ENCODE measurements around the gene MS4A15.

Gene MS4A15

GRCh38 chr11:60777106-60777505, 20.4 kb downstream of the MS4A15 start:
- DNase-seq (ENCODE audit: low read depth in 2 of 2): no peak

- DNase-seq (ENCODE audit: low read depth in 2 of 2): no peak
Measured at GRCh38 chr11:60777572-60777971, 20.9 kb downstream of the MS4A15 start.

GRCh38 chr11:60780065-60780464, 23.4 kb downstream of the MS4A15 start:
- no peak for DNase-seq (ENCODE audit: low read depth in 2 of 2)

GRCh38 chr11:60780774-60781173, 24.1 kb downstream of the MS4A15 start:
- no peak for DNase-seq (ENCODE audit: low read depth in 2 of 2)

GRCh38 chr11:60781286-60781980, 24.8 kb downstream of the MS4A15 start:
- no peak for DNase-seq (ENCODE audit: low read depth in 2 of 2)

- DNase-seq (ENCODE audit: low read depth in 2 of 2): no peak
Measured at GRCh38 chr11:60781981-60782316, 25.3 kb downstream of the MS4A15 start.

- no peak for DNase-seq (ENCODE audit: low read depth in 2 of 2)
Measured at GRCh38 chr11:60782393-60783140, 25.9 kb downstream of the MS4A15 start.

GRCh38 chr11:60783141-60783484, 26.4 kb downstream of the MS4A15 start:
- no peak for DNase-seq (ENCODE audit: low read depth in 2 of 2)

- no peak for DNase-seq (ENCODE audit: low read depth in 2 of 2)
Measured at GRCh38 chr11:60783911-60784310, 27.2 kb downstream of the MS4A15 start.

- no peak for DNase-seq (ENCODE audit: low read depth in 2 of 2)
Measured at GRCh38 chr11:60785136-60785535, 28.5 kb downstream of the MS4A15 start, which contains the start of gene MS4A10. MS4A10 (plus strand) TSS chr11:60785333; CDS start chr11:60790336, 5,003 bp downstream.

GRCh38 chr11:60785806-60786361, 29.2 kb downstream of the MS4A15 start:
- DNase-seq (ENCODE audit: low read depth in 2 of 2): no peak

GRCh38 chr11:60786811-60787567, 30.3 kb downstream of the MS4A15 start:
- no peak for DNase-seq (ENCODE audit: low read depth in 2 of 2)

GRCh38 chr11:60788401-60789125, 31.9 kb downstream of the MS4A15 start:
- no peak for DNase-seq (ENCODE audit: low read depth in 2 of 2)

GRCh38 chr11:60790726-60791125, 34.1 kb downstream of the MS4A15 start:
- DNase-seq (ENCODE audit: low read depth in 2 of 2): no peak

GRCh38 chr11:60791153-60791933, 34.7 kb downstream of the MS4A15 start:
- no peak for DNase-seq (ENCODE audit: low read depth in 2 of 2)

- no peak for DNase-seq (ENCODE audit: low read depth in 2 of 2)
Measured at GRCh38 chr11:60792521-60792920, 35.9 kb downstream of the MS4A15 start.

GRCh38 chr11:60795291-60795690, 38.6 kb downstream of the MS4A15 start:
- DNase-seq (ENCODE audit: low read depth in 2 of 2): no peak

- no peak for DNase-seq (ENCODE audit: low read depth in 2 of 2)
Measured at GRCh38 chr11:60797846-60798630, 41.4 kb downstream of the MS4A15 start.

- DNase-seq (ENCODE audit: low read depth in 2 of 2): no peak
Measured at GRCh38 chr11:60798631-60799030, 42.0 kb downstream of the MS4A15 start.

GRCh38 chr11:60801194-60801593, 44.5 kb downstream of the MS4A15 start:
- DNase-seq (ENCODE audit: low read depth in 2 of 2): no peak
